HG03135 (cell line): ENCODE results near the gene UGT1A9.

ENCODE experiments used
- ATAC-seq: cut with Tn5 transposase; IDR thresholded peaks from one replicate; pipeline ENCODE4 v1.9.1; 2021; ENCODE audit warnings: mild to moderate bottlenecking, moderate library complexity; ENCODE audit not compliant: unreplicated experiment

Gene UGT1A9

GRCh38 chr2:233794128-233794658 is 122.5 kb downstream of the UGT1A9 start:
- ATAC-seq: no peak

GRCh38 chr2:233795735-233796171 is 124.1 kb downstream of the UGT1A9 start:
- ATAC-seq: no peak

DNA sequence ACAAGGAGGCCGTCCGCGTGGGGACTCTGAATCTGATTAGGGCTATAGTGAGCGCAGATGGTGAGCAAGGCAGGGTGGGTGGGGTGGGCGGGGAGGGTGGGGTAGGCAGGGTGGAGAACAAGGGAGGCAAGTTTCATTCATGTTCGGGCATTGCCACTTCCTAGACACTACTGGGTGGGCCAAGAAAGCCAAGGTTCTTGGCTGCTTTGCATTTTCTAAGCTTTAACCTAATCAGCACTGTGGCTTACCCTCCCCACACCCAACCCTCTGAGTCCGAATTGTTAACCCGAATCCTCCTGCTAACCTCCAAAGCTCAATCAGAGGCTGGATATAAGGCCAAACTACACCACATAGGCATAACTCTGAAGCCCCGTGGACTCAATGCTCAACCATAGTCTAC is 124.6 kb downstream of the UGT1A9 start:
- no peak for ATAC-seq

DNA sequence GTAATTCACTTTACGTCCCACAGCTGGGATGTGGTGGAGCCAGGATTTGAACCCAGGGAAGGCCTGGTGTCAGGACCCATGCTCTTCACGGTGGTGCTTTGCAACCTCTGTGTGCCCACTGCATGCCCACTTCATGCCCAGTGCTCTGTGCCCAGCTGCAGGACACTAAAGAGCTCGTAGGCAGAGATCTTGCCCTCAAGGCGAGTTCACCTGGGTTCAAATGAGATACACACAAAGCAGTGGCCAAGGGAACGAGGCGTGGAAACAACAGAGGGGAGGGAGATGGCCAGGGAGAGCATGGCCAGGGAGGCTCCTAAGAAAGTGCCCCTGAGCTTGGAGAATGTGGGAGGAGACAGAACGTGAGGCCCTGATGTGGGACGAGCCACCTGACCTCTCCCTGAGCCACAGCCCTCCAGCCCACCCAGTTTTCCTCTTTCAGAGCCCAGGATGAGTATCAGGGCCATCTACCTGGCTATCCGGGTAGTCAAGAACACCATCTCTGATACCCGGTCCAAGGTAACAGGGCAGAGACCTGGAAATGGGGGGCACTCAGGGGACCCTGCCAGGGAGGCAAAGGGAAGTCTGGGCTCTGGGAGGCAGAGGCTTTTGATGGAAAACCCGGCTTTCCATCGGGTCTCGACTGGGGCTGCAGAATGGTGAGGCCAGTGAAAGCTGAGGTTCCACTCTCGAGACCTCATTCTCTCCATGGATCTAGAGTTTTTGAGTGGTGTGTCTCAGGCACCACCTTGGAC is 126.8 kb downstream of the UGT1A9 start:
- ATAC-seq: no peak

GRCh38 chr2:233799087-233799665 is 127.5 kb downstream of the UGT1A9 start:
- no peak for ATAC-seq

DNA sequence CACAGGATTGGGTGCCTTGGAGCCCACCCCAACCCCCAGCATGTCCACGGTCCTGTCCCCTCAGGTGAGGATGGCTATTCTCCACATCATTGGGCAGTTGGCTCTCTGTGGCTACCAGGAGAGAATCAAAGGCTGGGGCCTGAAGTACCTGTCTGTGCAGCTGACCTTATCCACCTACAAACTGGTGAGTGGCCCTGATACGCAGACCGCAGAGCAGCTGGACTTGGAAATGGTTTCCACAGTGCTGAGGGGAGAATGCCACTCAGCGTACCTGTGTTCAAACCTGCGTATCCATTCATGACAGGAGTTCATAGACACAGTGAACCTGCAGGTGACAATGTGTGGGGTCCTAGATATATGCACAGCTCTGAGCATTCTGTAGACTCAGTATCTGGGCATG is 128.0 kb downstream of the UGT1A9 start:
- no peak for ATAC-seq

DNA sequence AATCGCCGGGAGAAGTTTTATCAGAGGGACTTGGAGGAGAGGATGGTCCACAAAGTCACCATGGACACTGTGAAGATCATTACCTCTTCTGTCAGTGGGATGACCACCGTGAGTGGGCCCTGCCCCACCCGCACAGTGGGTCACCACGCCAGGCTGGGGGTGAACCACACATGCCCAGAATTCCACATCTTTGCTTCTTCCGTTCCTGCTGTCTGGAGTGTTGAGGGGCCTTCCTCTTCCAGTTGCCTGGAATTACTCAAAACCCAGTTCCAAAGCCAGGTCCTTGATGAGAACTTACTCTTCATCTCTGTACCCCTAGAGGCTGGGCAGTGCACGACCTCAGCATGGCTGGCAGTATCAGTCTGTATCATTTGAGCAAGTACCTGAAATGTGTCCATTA is 128.5 kb downstream of the UGT1A9 start:
- no peak for ATAC-seq

GRCh38 chr2:233801357-233802131 is 129.8 kb downstream of the UGT1A9 start:
- ATAC-seq: no peak

GRCh38 chr2:233802132-233802815 is 130.6 kb downstream of the UGT1A9 start:
- ATAC-seq: no peak

- no peak for ATAC-seq
Observed at GRCh38 chr2:233803292-233803911, 131.7 kb downstream of the UGT1A9 start.

- ATAC-seq: no peak
Observed at GRCh38 chr2:233803994-233804393, 132.3 kb downstream of the UGT1A9 start.

GRCh38 chr2:233807215-233807865 is 135.6 kb downstream of the UGT1A9 start:
- ATAC-seq: no peak

DNA sequence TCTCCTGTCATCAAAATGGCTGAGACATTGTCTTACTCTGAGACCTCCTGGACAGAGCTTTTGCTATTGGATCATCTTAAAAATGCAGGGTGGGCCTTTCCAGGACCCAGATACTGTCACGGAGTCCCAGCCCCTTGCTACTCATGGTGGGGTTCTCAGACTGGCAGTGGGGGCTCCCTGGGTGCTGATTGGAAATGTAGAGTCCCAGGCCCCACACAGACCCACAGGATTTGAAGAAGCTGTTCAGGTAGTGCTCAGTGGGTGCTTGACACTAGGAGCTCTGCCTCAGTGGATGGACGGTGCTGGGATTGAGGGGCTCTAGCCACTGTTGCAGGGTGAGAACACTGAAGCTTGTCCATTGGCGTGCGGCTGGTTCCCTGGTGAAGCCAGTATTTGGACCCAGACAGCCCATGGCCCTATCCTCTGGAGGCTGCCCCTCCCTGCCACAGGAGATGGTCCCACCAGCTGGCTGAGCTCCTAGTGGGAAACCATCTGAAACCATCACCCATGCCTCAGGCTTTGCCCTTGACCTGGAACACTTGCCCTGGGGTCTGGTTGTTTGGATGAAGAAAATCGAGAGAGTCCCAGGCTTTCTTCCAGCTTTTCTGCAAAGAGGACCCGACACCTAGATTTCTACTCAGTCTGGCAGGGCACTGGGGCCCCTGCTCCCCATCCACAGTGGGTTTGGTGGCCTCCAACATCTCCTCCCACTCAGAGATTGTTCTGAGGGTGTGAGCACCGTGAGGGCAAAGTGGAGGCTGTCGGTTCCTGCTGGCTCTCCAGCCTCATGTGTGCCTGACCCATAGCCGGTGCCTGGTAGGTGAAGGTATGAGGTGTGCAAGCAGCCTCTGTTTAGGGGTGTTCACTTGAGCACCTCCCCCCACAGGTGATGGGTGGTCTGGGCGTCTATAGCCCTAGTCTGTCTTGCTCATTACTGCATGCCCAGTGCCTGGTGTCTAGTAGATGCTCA is 136.6 kb downstream of the UGT1A9 start:
- no peak for ATAC-seq

GRCh38 chr2:233810385-233810784 is 138.7 kb downstream of the UGT1A9 start:
- no peak for ATAC-seq

DNA sequence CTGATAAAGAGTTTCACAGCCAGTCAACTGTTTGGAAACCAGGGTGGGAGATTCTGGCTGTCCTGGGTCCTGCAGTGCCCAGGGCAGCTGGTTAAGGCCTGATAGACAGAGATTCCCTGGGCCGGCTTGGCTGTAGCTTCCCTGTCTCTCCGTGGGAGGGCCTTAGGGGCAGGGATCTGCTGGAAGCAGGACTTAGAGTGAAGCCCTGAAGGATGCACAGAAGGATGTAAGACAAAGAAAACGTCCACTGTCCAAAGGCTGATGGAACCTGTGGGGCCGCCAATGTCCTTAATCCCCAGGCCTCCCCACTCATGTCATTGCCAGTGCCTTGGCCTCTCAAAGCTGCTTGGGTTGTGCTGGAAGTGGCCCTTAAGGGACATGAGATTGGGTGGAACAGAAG is 139.4 kb downstream of the UGT1A9 start:
- ATAC-seq: no peak

DNA sequence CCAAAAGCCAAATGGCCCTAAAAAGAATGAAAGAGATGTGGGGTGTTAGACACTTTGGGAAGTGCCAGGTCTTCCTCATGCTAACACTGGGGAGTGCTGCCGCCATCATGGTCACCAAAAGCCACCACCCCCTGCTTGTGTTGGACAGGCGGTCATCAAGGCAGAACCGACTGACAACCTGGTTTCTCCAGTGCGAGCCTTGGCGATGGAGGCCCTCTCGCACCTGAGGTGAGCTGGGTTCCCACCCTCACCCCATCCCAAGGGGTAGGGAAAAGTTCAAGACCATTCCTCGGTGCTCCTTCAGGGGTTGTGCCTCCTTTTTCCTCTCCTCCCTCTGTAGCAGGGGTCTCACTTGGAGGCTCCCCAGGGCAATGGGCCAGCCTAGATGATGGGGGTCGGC is 140.0 kb downstream of the UGT1A9 start:
- ATAC-seq: no peak

GRCh38 chr2:233813236-233814055 is 141.7 kb downstream of the UGT1A9 start:
- no peak for ATAC-seq
